GM12873 (cell line): ENCODE results near the gene KLHDC4.

ENCODE experiments used
- TF ChIP-seq, protein P1 (sequence below): IDR thresholded peaks from 2 replicates; pipeline ENCODE4 v1.5.1; 2012; ENCODE audit warnings: low read depth, mild to moderate bottlenecking, moderate library complexity, low read length, control low read depth; ENCODE audit not compliant: insufficient read depth; ENCODE audit errors: missing control alignments

KLHDC4 gene

DNA sequence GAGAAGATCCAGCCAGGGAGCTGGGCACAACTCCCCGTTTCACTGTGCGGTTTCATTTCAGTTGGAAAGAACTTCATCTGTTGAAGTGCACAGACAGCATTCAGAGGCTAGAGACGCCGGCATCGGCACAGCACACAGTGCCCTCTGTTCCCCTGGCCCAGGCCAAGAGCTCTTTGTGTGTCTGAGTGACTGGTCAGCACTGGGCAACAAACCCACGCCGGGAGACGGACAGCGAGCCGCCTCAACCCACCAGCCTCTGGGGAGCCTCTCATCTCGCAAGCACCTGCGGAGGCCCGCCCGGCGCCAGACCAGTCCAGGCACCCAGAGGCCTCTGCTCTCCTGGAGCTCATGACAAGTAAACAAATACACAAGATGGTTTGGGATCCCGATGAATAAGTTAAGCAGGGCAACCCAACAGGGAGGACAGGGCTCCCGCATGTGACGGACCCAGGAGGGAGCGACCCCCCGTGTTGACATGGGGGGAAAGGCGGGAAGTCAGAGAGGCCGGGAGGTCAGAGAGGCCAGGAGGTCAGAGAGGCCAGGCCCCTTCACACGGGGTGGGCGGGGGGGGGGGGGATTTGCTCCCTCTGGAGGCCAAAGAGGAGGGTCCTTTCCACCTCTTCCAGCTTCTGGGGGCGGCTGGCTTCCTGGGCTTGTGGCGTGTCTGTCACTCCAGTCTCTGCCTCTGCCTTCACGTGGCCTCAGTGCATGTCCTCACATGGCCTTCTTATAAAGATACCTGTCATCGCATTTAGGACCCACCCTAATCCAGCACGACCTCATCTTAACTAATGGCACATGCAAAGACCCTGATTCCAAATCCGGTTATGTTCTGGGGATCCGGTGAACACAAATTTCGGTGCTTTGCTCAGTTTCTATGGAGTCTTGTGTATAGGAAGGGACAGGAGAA is 25.8 kb upstream of the KLHDC4 start:
- TF ChIP-seq, protein P1, sequence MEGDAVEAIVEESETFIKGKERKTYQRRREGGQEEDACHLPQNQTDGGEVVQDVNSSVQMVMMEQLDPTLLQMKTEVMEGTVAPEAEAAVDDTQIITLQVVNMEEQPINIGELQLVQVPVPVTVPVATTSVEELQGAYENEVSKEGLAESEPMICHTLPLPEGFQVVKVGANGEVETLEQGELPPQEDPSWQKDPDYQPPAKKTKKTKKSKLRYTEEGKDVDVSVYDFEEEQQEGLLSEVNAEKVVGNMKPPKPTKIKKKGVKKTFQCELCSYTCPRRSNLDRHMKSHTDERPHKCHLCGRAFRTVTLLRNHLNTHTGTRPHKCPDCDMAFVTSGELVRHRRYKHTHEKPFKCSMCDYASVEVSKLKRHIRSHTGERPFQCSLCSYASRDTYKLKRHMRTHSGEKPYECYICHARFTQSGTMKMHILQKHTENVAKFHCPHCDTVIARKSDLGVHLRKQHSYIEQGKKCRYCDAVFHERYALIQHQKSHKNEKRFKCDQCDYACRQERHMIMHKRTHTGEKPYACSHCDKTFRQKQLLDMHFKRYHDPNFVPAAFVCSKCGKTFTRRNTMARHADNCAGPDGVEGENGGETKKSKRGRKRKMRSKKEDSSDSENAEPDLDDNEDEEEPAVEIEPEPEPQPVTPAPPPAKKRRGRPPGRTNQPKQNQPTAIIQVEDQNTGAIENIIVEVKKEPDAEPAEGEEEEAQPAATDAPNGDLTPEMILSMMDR = no peak

DNA sequence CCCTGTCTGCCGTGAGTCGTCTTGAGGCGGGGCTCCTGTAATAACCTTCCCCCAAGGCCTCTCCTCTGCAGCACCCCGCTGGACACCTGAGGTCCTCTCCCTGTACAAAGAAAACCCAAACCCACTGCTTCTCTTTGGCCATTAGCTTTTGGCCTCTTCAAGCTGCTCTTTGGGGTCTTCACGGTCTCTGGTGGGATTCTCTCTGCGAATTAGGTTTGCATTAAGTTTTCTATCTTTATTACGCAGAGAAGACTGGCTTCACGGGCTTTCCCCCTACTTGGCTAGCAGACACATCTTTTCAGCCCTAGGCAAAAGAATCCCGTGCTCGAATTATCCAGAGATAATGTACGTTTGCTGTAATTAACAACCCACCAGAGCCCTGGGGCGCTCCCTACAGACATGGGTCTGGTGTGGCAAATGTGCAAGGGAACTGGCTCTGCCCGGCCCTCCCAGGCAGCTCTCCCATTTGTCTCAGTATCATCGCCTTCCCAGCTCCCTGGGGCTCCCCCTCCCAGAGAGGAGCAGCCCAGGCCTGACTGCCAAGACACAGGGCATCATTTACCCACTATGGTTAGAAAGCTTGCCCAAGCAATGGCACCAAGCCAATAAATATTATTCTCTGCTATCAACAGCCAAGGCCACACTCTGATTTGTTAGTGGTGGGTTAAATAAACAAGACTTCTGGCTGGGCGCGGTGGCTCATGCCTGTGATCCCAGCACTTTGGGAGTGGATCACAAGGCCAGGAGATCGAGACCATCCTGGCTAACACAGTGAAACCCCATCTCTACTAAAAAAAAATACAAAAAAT is 24.7 kb upstream of the KLHDC4 start:
- TF ChIP-seq, protein P1 = no peak

DNA sequence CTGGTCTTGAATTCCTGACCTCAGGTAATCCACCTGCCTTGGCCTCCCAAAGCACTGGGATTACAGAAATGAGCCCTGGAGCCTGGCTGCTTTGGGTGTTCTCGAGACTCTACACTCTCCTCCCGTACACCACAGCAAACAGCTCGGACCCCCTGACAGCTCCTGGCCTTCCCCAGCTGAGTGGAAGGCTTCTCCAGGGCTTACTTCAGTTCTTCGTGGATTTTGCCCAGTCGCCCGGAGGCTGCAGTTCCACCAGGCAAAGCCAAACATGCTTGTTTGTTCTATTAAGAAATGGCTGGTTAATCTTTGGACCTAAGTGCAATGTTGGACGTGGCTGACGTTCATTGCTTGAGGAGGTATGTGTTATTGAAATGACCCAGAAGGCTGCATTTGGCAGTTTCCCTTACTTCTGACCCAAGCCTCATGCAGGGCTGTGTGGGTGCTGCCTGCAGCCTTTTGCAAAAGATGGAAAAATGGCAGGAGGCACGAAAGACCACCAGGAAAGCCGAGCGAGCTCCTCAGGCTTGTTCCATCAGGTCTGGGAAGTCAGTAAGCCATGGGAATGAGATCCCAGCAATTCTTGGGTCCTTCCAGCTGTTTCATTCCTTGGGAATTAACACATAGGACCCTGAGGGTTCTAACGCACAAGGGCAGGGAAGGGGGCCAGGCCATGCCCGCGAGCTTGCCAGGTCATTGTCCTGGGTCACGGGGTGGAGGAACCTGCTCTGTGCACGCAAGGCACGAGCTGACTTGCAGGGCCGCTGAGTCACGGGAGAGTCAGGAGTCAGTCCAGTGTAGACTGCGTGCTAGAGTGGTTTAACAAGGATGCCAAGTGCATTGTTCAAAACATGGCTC is 23.9 kb upstream of the KLHDC4 start:
- TF ChIP-seq, protein P1 = no peak

DNA sequence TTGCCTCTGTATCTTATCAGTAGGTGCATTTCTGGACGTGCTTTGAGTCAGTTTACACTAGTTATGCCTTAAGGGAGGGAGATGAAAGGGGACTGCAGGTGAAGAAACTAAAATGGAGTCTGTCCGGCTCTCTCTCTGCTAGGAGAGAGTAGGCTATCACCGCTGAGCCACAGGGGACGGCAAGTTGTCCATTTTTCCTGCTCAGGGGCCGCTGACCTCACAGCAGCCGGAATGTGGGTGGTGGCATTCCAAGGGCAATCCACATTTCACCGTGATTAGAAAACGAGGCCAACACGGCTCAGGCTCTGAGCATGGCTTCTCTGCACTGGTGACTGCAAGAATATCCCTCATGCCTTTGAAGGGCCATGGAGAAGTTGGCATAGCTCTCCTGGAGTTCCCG is 19.0 kb upstream of the KLHDC4 start:
- TF ChIP-seq, protein P1 = no peak

DNA sequence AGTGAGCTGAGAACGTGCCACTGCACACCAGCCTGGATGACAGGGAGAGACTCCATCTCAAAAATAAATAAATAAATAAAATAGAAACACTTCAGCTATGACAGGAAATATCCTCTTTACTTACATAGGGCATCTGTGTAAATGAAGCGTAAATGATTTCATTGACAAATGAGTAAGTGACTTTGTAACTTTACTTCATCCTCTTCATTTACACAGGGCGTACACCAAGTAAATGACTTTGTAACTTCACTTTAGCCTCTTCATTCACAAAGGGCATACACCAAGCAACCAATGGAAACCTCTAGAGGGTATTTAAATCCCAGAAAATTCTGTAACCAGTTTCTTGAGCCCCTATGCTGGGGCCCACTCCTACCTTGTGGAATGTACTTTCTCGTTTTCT is 16.2 kb upstream of the KLHDC4 start:
- TF ChIP-seq, protein P1 = no peak

DNA sequence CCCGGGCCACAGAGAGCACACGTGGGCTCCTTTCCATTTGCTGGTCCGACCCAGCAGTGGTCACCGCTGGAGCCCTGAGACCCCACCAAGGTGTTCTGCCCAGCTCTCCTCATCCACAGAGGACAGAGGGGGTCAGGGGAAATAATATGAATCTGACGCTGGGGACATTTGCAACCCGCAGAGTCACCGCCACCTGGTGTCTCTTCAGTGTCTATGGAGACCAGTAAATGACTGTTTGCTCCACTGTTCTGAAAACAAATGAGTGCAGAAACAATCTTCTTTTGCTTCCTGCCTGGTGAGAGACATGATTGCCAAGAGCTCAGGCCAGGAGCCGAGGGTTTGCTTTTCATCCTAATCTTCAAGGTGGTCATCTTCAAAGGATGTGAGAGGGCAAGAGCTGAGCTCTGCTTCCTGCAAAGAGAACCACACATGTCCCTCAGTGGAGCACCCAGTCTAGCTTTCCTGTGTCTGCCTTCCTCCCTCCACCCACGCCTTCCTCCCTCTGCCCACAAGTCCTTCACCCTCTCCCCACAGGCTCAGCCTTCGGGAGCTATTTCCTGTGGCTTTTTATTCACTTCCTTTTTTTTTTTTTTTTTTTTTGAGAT is 14.7 kb upstream of the KLHDC4 start:
- TF ChIP-seq, protein P1 = peak; percentile 26
